Upper lobe of left lung (tissue), 4 donors: ENCODE measurements around the gene PAQR7.

Experiments used
- CTCF ChIP-seq, 6 experiments: fragments of 450-650 bp in 4 of 6; fragments of 200-600 bp in 2 of 6; sonication (generic) in 2 of 6; IDR thresholded peaks; one replicate each; pipeline ENCODE4 v1.5.1; 2016 to 2019; ENCODE audit warnings: antibody characterized with exemption in 6 of 6
- EP300 ChIP-seq, 4 donors: sonication (generic); formaldehyde crosslinking; IDR thresholded peaks; one replicate each; pipeline ENCODE4 v1.5.1; 2017; ENCODE audit warnings: antibody characterized with exemption in 4 of 4, control low read depth in 2 of 4
- POLR2A ChIP-seq, 4 donors: fragments of 450-650 bp; IDR thresholded peaks; one replicate each; pipeline ENCODE4 v1.5.1; 2016 to 2017; ENCODE audit warnings: antibody characterized with exemption in 4 of 4, mild to moderate bottlenecking in 2 of 4
- POLR2AphosphoS5 ChIP-seq, 2 donors: sonication (generic); formaldehyde crosslinking; IDR thresholded peaks; one replicate each; pipeline ENCODE4 v1.5.1; 2017; ENCODE audit warnings: antibody characterized with exemption in 2 of 2

- TF ChIP-seq POLR2A (IDR thresholded peaks at IDR 0.05): no peak
- no peak for TF ChIP-seq CTCF (IDR thresholded peaks at IDR 0.05)
- no peak for TF ChIP-seq EP300 (IDR thresholded peaks at IDR 0.05)
- TF ChIP-seq POLR2AphosphoS5 (IDR thresholded peaks at IDR 0.05): no peak
Observed at GRCh38 chr1:25904943-25905679, 29.6 kb upstream of the PAQR7 start.
